ENCODE measurements around the gene JAML. TPM values are rescaled to one million over a fixed set of nuclear protein-coding genes. Genes with fewer than 3 reads are reported as not detected.

JAML gene
- total RNA-seq, 1 experiment from 2014 or later = 0.30 TPM

- H3K27me3 ChIP-seq (ENCODE audit: insufficient read depth, low read length) = no peaks in the 10 kb centered on the region; the same call in 1 of the 2 replicates
- no peaks in the 10 kb centered on the region for H4K20me1 ChIP-seq (ENCODE audit: insufficient read depth)
- H2AFZ ChIP-seq (ENCODE audit: low read depth, low read length, poor library complexity, severe bottlenecking) = no peak overlapping the region
- DNase-seq (ENCODE audit: low read depth, low spot score) = no peak
- no peak overlapping the region for H3K27ac ChIP-seq (ENCODE audit: low read depth, low read length)
- ChIA-PET RAD21 (ENCODE audit: low non-redundant PET in 1 of 2, low total read pairs in 2 of 2, uncharacterized antibody in 2 of 2, unreplicated experiment in 2 of 2) (no interaction called here), CTCF (no interaction called here), POLR2A (no interaction called here)
- no peak for TF ChIP-seq YY1 (IDR thresholded peaks at IDR 0.05; ENCODE audit: extremely low read depth, insufficient replicate concordance, low read depth, low read length)
- no peak for TF ChIP-seq ZNF274 (IDR thresholded peaks at IDR 0.05; ENCODE audit: low read depth, low read length)
- no peak for TF ChIP-seq SIN3A (IDR thresholded peaks at IDR 0.05; ENCODE audit: low read depth)
- TF ChIP-seq CBX3 (IDR thresholded peaks at IDR 0.05; ENCODE audit: low read depth) = no peak
- no peak for TF ChIP-seq ZFX (IDR thresholded peaks at IDR 0.05)
- no peak for TF ChIP-seq CEBPB (IDR thresholded peaks at IDR 0.05; ENCODE audit: low read depth)
- TF ChIP-seq, protein P1, sequence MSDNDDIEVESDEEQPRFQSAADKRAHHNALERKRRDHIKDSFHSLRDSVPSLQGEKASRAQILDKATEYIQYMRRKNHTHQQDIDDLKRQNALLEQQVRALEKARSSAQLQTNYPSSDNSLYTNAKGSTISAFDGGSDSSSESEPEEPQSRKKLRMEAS (IDR thresholded peaks at IDR 0.05) = no peak
- TF ChIP-seq POLR2AphosphoS5 (IDR thresholded peaks at IDR 0.05; ENCODE audit: low read depth, low read length) = no peak
- TF ChIP-seq TCF7L2 (IDR thresholded peaks at IDR 0.05; ENCODE audit: borderline replicate concordance, extremely low read depth, insufficient read depth, insufficient read length) = no peak
- no peak for TF ChIP-seq EZH2 (IDR thresholded peaks at IDR 0.05)
- TF ChIP-seq EGR1 (IDR thresholded peaks at IDR 0.05; ENCODE audit: low read depth) = no peak
- TF ChIP-seq REST (IDR thresholded peaks at IDR 0.05; ENCODE audit: low read depth) = no peak
- no peaks in the 10 kb centered on the region for H3K9me3 ChIP-seq (ENCODE audit: control insufficient read depth in 1 of 2, insufficient read depth in 1 of 2, low read depth in 1 of 2, low read length in 2 of 2)
- BruUV-seq (replicated peaks) = no TSS peak
- no peak overlapping the region for H3K4me3 ChIP-seq (replicated peaks in 1 of 2; ENCODE audit: low read depth in 1 of 2, low read length in 2 of 2)
- no peaks in the 10 kb centered on the region for H3K36me3 ChIP-seq (ENCODE audit: control insufficient read depth in 1 of 2, insufficient read depth in 2 of 2, low read length in 2 of 2)
- ATAC-seq = no peak
- no peak overlapping the region for H3K9ac ChIP-seq (ENCODE audit: low read length)
- peaks cover 0 to under 1% of the 10 kb centered on the region in 2 experiments; a peak in 1 of 4 replicates for H3K4me1 ChIP-seq (ENCODE audit: control insufficient read depth in 1 of 2, insufficient read depth in 2 of 2, low read length in 2 of 2)
- intact Hi-C loops (cut with micrococcal nuclease) = no loop called here
- H3K9me2 ChIP-seq (ENCODE audit: insufficient read depth) = no peaks in the 10 kb centered on the region
- no peak overlapping the region for H3K4me2 ChIP-seq (ENCODE audit: low read length)
- no peaks in the 10 kb centered on the region for H3K79me2 ChIP-seq (ENCODE audit: insufficient read depth, low read length)
Observed at GRCh38 chr11:118226781-118227180, 2.0 kb upstream of the JAML start.
